ENCODE measurements around the gene OGFOD2.

DNA sequence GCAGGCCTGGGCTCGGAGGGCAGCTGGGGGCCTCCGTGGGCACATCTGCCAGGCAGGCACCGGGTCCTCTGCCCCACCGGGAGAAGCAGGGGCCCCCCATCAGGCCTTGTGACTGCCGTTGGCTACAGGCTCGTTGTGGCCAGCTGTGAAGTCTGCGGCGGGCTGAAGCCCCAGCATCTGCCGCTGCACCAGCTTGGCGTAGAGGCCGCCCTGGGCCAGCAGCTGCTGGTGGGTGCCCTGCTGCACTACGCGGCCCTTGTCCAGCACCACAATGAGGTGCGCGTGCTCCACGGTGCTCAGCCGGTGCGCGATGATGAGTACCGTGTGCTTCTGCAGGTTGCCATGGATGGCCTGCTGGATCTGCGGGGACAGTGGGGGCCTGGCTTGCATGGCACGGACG lies 45.2 kb upstream of the OGFOD2 start:
- TF ChIP-seq POLR2A (IDR thresholded peaks at IDR 0.05) (no peak), CTCF (IDR thresholded peaks at IDR 0.05) (no peak)
